ENCODE results near the gene NRROS.

GRCh38 chr3:196600359-196600758 lies 39.1 kb upstream of the NRROS start:
- TF ChIP-seq CTCF (IDR thresholded peaks at IDR 0.05) (no peak), POLR2A (IDR thresholded peaks at IDR 0.05) (no peak)

All from lower leg skin (tissue), 3 donors.